ENCODE measurements around the gene SMC3.
"Not testable (repeated sequence)": the region's sequence is repeated elsewhere in the genome, so short reads cannot be mapped to it uniquely, and the experiment has no call there.

The SMC3 gene

DNA sequence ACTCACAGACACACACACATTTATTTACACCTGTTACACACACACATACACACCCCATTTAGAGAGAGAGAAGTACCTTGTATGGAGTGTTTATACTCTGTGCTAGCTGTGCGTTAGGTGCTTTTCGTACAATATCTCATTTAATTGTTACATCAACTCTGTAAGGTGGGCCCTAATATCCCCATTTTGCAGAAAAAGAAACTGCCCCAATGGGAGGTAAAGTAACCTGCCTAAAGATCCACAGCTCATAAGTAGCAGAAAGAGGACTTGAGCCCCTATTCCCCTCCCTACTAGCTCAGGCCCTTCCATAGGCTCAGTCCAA lies 52.9 kb downstream of the SMC3 start:
- no peaks in the 10 kb centered on the region for H3K9me3 ChIP-seq
- H3K4me2 ChIP-seq = no peak overlapping the region
- H3K36me3 ChIP-seq = no peaks in the 10 kb centered on the region
- H3K4me1 ChIP-seq = no peaks in the 10 kb centered on the region; the same call in 1 of the 2 replicates
- no peak for TF ChIP-seq Cebpa-rat (IDR thresholded peaks at IDR 0.05)
- H3K27ac ChIP-seq = no peak overlapping the region
- H3K4me3 ChIP-seq = no peak overlapping the region
- no peaks in the 10 kb centered on the region for H3K27me3 ChIP-seq
- H4K20me1 ChIP-seq = no peaks in the 10 kb centered on the region
- H3K9ac ChIP-seq = no peak overlapping the region

DNA sequence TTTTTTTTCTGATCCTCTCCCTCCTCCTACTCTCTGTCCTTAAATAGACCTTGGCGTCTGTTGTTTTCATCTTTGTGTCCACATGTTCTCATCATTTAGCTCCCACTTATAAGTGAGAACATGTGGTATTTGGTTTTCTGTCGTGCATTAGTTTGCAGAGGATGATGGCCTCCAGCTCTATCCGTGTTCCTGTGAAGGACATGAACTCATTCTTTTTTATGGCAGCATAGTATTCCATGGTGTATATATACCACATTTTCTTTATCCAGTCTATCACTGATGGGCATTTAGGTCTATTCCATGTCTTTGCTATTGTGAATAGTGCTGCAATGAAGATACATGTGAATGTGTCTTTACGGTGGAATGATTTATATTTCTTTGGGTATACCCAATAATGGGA lies 55.8 kb downstream of the SMC3 start:
- H3K4me1 ChIP-seq, H3K4me3 ChIP-seq, H3K9me3 ChIP-seq, H3K9ac ChIP-seq, H3K36me3 ChIP-seq, H3K4me2 ChIP-seq, H4K20me1 ChIP-seq, H3K27ac ChIP-seq, H3K27me3 ChIP-seq: not testable (repeated sequence)

- Histone ChIP-seq H3K4me3 (no peak overlapping the region), H3K27ac (no peak overlapping the region), H4K20me1 (no peaks in the 10 kb centered on the region), H3K4me2 (no peak overlapping the region), H3K27me3 (no peaks in the 10 kb centered on the region), H3K4me1 (no peaks in the 10 kb centered on the region), H3K9ac (no peak overlapping the region), H3K9me3 (no peaks in the 10 kb centered on the region), H3K36me3 (no peaks in the 10 kb centered on the region)
- no peak for TF ChIP-seq Cebpa-rat (IDR thresholded peaks at IDR 0.05)
Measured at GRCh38 chr10:110625356-110625894, 57.9 kb downstream of the SMC3 start.

DNA sequence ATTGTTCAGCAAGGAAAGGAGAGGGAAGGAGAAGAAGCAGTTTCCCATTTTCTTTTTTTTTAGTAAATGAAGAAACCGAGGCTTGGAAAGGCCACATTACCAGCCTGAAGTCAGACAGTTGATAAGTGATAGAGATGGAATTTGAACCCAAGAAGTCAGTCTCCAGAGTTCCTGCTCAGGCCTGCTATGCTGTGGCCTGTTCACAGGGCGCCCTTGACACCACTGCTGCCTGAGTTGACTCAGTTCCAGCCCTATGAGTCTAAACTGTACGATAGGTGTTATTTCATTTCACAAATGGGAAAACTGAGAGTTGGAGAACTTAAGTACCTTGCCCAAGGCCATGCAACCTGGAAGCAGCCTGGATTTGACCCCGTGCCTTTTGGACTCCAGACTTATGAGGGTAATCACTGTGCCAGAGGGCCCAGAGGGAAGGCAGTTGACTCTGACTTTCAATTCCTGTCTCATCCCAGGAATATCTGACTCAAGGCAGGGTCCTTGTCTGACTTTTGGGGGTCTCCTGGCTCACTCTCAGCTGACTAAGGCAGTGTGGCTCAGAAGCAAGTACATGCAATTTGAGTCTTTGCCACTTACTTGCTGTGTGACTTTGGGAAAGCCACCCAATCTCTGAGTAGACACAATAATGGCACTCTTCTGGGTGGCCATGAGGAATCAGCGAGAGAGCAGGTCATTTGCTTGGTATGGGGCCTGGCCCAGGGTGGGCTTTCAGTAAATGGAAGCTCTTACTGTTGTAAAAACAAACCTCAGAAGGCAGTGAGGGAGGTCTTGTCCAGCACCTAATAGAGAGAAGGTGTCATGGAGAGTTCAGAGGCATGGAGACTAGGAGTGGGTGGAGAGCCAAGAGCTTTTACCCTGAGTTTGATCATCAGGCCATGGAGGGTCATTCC lies 58.7 kb downstream of the SMC3 start:
- H3K4me1 ChIP-seq = no peaks in the 10 kb centered on the region
- no peaks in the 10 kb centered on the region for H3K9me3 ChIP-seq
- H3K4me2 ChIP-seq = no peak overlapping the region
- H4K20me1 ChIP-seq = no peaks in the 10 kb centered on the region
- H3K36me3 ChIP-seq = no peaks in the 10 kb centered on the region
- no peak for TF ChIP-seq Cebpa-rat (IDR thresholded peaks at IDR 0.05)
- H3K9ac ChIP-seq = no peak overlapping the region
- no peak overlapping the region for H3K27ac ChIP-seq
- no peak overlapping the region for H3K4me3 ChIP-seq
- no peaks in the 10 kb centered on the region for H3K27me3 ChIP-seq

- Histone ChIP-seq H3K4me3 (no peak overlapping the region), H3K4me2 (no peak overlapping the region), H3K4me1 (no peaks in the 10 kb centered on the region), H3K27ac (no peak overlapping the region), H3K9me3 (no peaks in the 10 kb centered on the region), H4K20me1 (no peaks in the 10 kb centered on the region), H3K27me3 (no peaks in the 10 kb centered on the region), H3K36me3 (no peaks in the 10 kb centered on the region), H3K9ac (no peak overlapping the region)
- TF ChIP-seq Cebpa-rat (IDR thresholded peaks at IDR 0.05) = no peak
Measured at GRCh38 chr10:110628161-110628560, 60.7 kb downstream of the SMC3 start.

- Histone ChIP-seq H4K20me1 (no peaks in the 10 kb centered on the region), H3K4me3 (no peak overlapping the region), H3K27ac (no peak overlapping the region), H3K9me3 (no peaks in the 10 kb centered on the region), H3K4me1 (peaks cover 4% of the 10 kb centered on the region), H3K27me3 (no peaks in the 10 kb centered on the region), H3K4me2 (no peak overlapping the region), H3K9ac (no peak overlapping the region), H3K36me3 (no peaks in the 10 kb centered on the region)
- no peak for TF ChIP-seq Cebpa-rat (IDR thresholded peaks at IDR 0.05)
Measured at GRCh38 chr10:110629680-110630191, 62.2 kb downstream of the SMC3 start.

- no peak overlapping the region for H3K9ac ChIP-seq
- peaks cover 13% of the 10 kb centered on the region for H3K4me1 ChIP-seq
- H3K4me2 ChIP-seq = no peak overlapping the region
- no peaks in the 10 kb centered on the region for H3K36me3 ChIP-seq
- no peaks in the 10 kb centered on the region for H3K9me3 ChIP-seq
- no peaks in the 10 kb centered on the region for H3K27me3 ChIP-seq
- H4K20me1 ChIP-seq = no peaks in the 10 kb centered on the region
- TF ChIP-seq Cebpa-rat (IDR thresholded peaks at IDR 0.05) = no peak
- no peak overlapping the region for H3K27ac ChIP-seq
- no peak overlapping the region for H3K4me3 ChIP-seq
Measured at GRCh38 chr10:110631934-110632333, 64.4 kb downstream of the SMC3 start.

DNA sequence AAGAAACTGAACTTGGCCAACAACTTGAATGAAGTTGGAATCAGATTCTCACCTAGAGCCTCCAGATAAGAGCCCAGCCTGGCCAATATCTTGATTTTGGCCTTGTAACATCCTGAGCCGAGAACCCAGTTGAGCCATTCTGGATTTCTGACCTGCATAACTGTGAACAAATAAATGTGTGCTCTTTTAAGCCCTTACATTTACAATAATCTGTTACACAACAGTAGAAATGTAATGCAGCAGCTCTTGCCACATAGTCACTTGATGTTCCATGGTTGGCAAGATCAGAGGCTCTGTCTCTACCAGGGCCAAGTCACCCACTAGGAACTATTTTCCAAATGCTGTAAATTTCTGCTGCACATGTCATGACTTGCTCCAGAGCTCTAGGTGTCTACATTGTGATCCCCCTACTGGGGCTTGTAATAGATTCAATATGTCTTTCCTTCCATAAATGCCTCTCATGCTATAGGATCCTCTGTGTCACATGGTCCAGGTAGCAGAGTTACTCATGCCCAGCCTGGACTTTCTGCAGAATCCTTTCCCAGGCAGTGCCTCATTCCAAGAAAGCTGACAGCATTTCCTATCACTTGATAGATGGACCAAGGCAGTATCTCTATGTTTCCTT lies 65.2 kb downstream of the SMC3 start:
- Histone ChIP-seq H3K9ac (no peak overlapping the region), H4K20me1 (no peaks in the 10 kb centered on the region), H3K4me1 (peaks cover 13% of the 10 kb centered on the region), H3K27me3 (no peaks in the 10 kb centered on the region), H3K4me2 (no peak overlapping the region), H3K27ac (no peak overlapping the region), H3K4me3 (no peak overlapping the region), H3K36me3 (no peaks in the 10 kb centered on the region), H3K9me3 (no peaks in the 10 kb centered on the region)
- no peak for TF ChIP-seq Cebpa-rat (IDR thresholded peaks at IDR 0.05)

GRCh38 chr10:110634527-110635209 lies 67.2 kb downstream of the SMC3 start:
- Histone ChIP-seq H3K9me3 (no peaks in the 10 kb centered on the region), H3K4me1 (peaks cover 13% of the 10 kb centered on the region), H4K20me1 (no peaks in the 10 kb centered on the region), H3K27me3 (no peaks in the 10 kb centered on the region), H3K4me2 (peak overlapping the region; percentile 65), H3K27ac (no peak overlapping the region), H3K9ac (no peak overlapping the region), H3K36me3 (no peaks in the 10 kb centered on the region), H3K4me3 (no peak overlapping the region)
- TF ChIP-seq Cebpa-rat (IDR thresholded peaks at IDR 0.05) = no peak

DNA sequence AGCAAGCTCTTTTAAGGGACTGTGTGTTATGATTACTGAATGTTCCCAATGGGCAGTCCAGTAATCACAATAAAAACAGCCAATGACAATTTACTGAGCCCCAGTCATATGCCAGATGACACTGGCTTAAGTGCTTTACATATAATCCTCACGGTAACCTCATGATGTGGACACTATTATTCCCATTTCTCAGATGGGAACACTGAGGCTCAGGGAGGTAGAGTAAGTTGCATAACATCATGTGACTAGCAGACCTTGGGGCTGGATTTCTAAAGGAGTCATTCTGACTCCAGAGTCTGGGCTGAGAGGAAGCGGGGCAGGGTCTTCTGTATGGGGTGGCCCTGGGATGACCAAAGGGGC lies 69.1 kb downstream of the SMC3 start:
- no peaks in the 10 kb centered on the region for H3K36me3 ChIP-seq
- peaks cover 12% of the 10 kb centered on the region for H3K27me3 ChIP-seq
- no peak overlapping the region for H3K4me3 ChIP-seq
- H3K27ac ChIP-seq = no peak overlapping the region
- H4K20me1 ChIP-seq = no peaks in the 10 kb centered on the region
- no peak for TF ChIP-seq Cebpa-rat (IDR thresholded peaks at IDR 0.05)
- no peak overlapping the region for H3K4me2 ChIP-seq
- no peak overlapping the region for H3K9ac ChIP-seq
- H3K4me1 ChIP-seq = peaks cover 13% of the 10 kb centered on the region
- no peaks in the 10 kb centered on the region for H3K9me3 ChIP-seq
